ENCODE measurements around the gene PHETA2. TPM values are rescaled to one million over a fixed set of nuclear protein-coding genes. Genes with fewer than 3 reads are reported as not detected.
"Not testable (repeated sequence)": the region's sequence is repeated elsewhere in the genome, so short reads cannot be mapped to it uniquely, and the experiment has no call there.

Gene PHETA2
- total and polyA plus RNA-seq, 2 of the 8 experiments (the other 6 are each of a cell fraction or from before 2014, with no cell fraction given) = 7.4 to 7.6 TPM

GRCh38 chr22:42071508-42071907 lies 2.5 kb upstream of the PHETA2 start:
- not testable (repeated sequence) for H2AFZ ChIP-seq (ENCODE audit: low read length); H3K14ac ChIP-seq (ENCODE audit: insufficient read length); H3K27ac ChIP-seq (ENCODE audit: low read depth, low read length); H3K23me2 ChIP-seq (ENCODE audit: low read depth, low read length); H2BK5ac ChIP-seq (ENCODE audit: low read depth, low read length); H3K4ac ChIP-seq (replicated peaks; ENCODE audit: insufficient read length, low read depth, low read length); H3K36me3 ChIP-seq (ENCODE audit: control insufficient read depth in 2 of 4, insufficient read depth in 4 of 4, low read length in 3 of 4); H3K79me2 ChIP-seq (ENCODE audit: control insufficient read depth in 1 of 2, insufficient read depth in 2 of 2, low read length in 2 of 2); H3K56ac ChIP-seq (replicated peaks; ENCODE audit: insufficient read length, low read depth, low read length); H3K27me3 ChIP-seq (replicated peaks in 1 of 4; ENCODE audit: control insufficient read depth in 3 of 4, extremely low read depth in 1 of 4, insufficient read depth in 3 of 4, low read length in 3 of 4); DNase-seq (ENCODE audit: low read depth in 1 of 2, low spot score in 2 of 2); H2BK20ac ChIP-seq (ENCODE audit: low read length); H3K9ac ChIP-seq (replicated peaks in 1 of 4; ENCODE audit: extremely low read depth in 1 of 4, low read depth in 3 of 4, low read length in 3 of 4); H3K9me3 ChIP-seq (ENCODE audit: insufficient read depth in 2 of 2, low read depth in 1 of 2, low read length in 1 of 2); H3K79me1 ChIP-seq (ENCODE audit: low read depth, low read length); H4K8ac ChIP-seq (ENCODE audit: extremely low read depth, insufficient read depth, low read length); FAIRE-seq; H3K23ac ChIP-seq (ENCODE audit: insufficient read length); H2BK120ac ChIP-seq (replicated peaks; ENCODE audit: low read depth, low read length); H4K91ac ChIP-seq (replicated peaks; ENCODE audit: insufficient read length, low read length); H3K18ac ChIP-seq (ENCODE audit: extremely low read depth, low read length); H2BK15ac ChIP-seq (ENCODE audit: low read length); H4K20me1 ChIP-seq (replicated peaks in 1 of 2; ENCODE audit: control insufficient read depth in 1 of 2, insufficient read depth in 2 of 2, low read length in 2 of 2); H4K5ac ChIP-seq (ENCODE audit: insufficient read length, low read depth, low read length); H2AK5ac ChIP-seq (ENCODE audit: low read depth, low read length); H2BK12ac ChIP-seq (ENCODE audit: low read depth, low read length)
- Histone ChIP-seq H3K4me1 (replicated peaks in 1 of 4; ENCODE audit: control insufficient read depth in 3 of 4, insufficient read depth in 4 of 4, low read length in 3 of 4) (peaks cover 2 to 24% (median 11%) of the 10 kb centered on the region in 4 experiments; a peak in 6 of 7 replicates), H3K4me3 (ENCODE audit: extremely low read depth in 1 of 4, insufficient read depth in 2 of 4, low read depth in 3 of 4, low read length in 4 of 4) (peak overlapping the region in 1 of 4 experiments; percentile 71; a peak in 2 of 8 replicates), H3K4me2 (ENCODE audit: insufficient read depth in 1 of 2, low read depth in 2 of 2, low read length in 2 of 2) (peak overlapping the region; percentile 90 to 99; a peak in 3 of 4 replicates)
- ChIA-PET CTCF (ENCODE audit: partially characterized antibody) (interaction anchor here (0.6 kb wide), 1 partner anchor 12 kb away, joined by 3 read pairs; no protein-coding TSS in a partner anchor), POLR2A (ENCODE audit: partially characterized antibody) (interaction anchor here (0.6 to 3.8 kb wide), 5 partner anchors 8 to 143 kb away, joined by 3 to 24 read pairs (median 4); partner anchors contain the start of genes NDUFA6 and SMDT1)
- WGBS, 2 experiments (ENCODE audit: extremely low coverage in 1 of 2, insufficient coverage in 1 of 2, insufficient read length in 1 of 2, insufficient replicate concordance in 2 of 2, low coverage in 1 of 2, low lambda C conversion rate in 2 of 2, missing lambda C conversion rate in 1 of 2) = 88% methylated on average over 7 of the region's 7 CpGs; no CpG with 5 or more reads in 1 of the 2 experiments

Data from H1 (cell line).